GM23248 (cell line): Measurements from ENCODE around the gene TP53I13. TPM values are rescaled to one million over a fixed set of nuclear protein-coding genes. Genes with fewer than 3 reads are reported as not detected.
A peak's percentile ranks its signal among the peaks of the same experiment; 100 is the strongest.

Experiments used
- DNase-seq: peaks from one replicate; pipeline ENCODE4 v3.0.0-alpha.2; 2015
- H2AFZ ChIP-seq: fragments of 200-600 bp; sonication (generic); 2 replicates; pipeline ENCODE4 v1.6.1; 2016; ENCODE audit warnings: antibody characterized with exemption
- H3F3A ChIP-seq: fragments of 200-600 bp; sonication (generic); 2 replicates; pipeline ENCODE4 v1.6.1; 2016; ENCODE audit warnings: mild to moderate bottlenecking, antibody characterized with exemption, mixed run types; ENCODE audit not compliant: insufficient read depth
- H3K27ac ChIP-seq: fragments of 200-600 bp; sonication (generic); 2 replicates; pipeline ENCODE4 v1.5.1; 2016; ENCODE audit warnings: mild to moderate bottlenecking
- H3K27me3 ChIP-seq: fragments of 200-600 bp; sonication (generic); replicated peaks from 2 replicates; pipeline ENCODE4 v1.6.1; 2016; ENCODE audit warnings: mild to moderate bottlenecking; ENCODE audit not compliant: insufficient read depth
- H3K36me3 ChIP-seq: fragments of 200-600 bp; sonication (generic); 2 replicates; pipeline ENCODE4 v1.6.1; 2016; ENCODE audit warnings: low read depth, mild to moderate bottlenecking
- H3K4me1 ChIP-seq: fragments of 200-600 bp; sonication (generic); 2 replicates; pipeline ENCODE4 v1.6.1; 2016; ENCODE audit warnings: mild to moderate bottlenecking; ENCODE audit not compliant: insufficient read depth
- H3K4me2 ChIP-seq: fragments of 200-600 bp; sonication (generic); one replicate; pipeline ENCODE4 v1.6.1; 2016; ENCODE audit warnings: mild to moderate bottlenecking; ENCODE audit not compliant: unreplicated experiment
- H3K4me3 ChIP-seq: fragments of 200-600 bp; sonication (generic); 2 replicates; pipeline ENCODE4 v1.5.1; 2016; ENCODE audit warnings: mild to moderate bottlenecking
- H3K79me2 ChIP-seq: fragments of 200-600 bp; sonication (generic); 2 replicates; pipeline ENCODE4 v1.6.1; 2016; ENCODE audit warnings: mild to moderate bottlenecking; ENCODE audit not compliant: insufficient read depth
- H3K9ac ChIP-seq: fragments of 200-600 bp; sonication (generic); 2 replicates; pipeline ENCODE4 v1.6.1; 2016; ENCODE audit warnings: mild to moderate bottlenecking
- H3K9me2 ChIP-seq: fragments of 200-600 bp; sonication (generic); 2 replicates; pipeline ENCODE4 v1.6.1; 2016; ENCODE audit warnings: mixed run types, mild to moderate bottlenecking, moderate library complexity; ENCODE audit not compliant: insufficient read depth
- H3K9me3 ChIP-seq: fragments of 200-600 bp; sonication (generic); one replicate; pipeline ENCODE4 v1.6.1; 2017; ENCODE audit warnings: low read depth
- H4K20me1 ChIP-seq: fragments of 200-600 bp; sonication (generic); 2 replicates; pipeline ENCODE4 v1.6.0; 2016; ENCODE audit not compliant: insufficient read depth
- EZH2 ChIP-seq: fragments of 200-600 bp; sonication (generic); IDR thresholded peaks from 2 replicates; pipeline ENCODE4 v1.6.1; 2018; ENCODE audit warnings: antibody characterized with exemption, mild to moderate bottlenecking; ENCODE audit not compliant: insufficient read depth, poor library complexity, severe bottlenecking
- EZH2phosphoT487 ChIP-seq: fragments of 200-600 bp; sonication (generic); IDR thresholded peaks from 2 replicates; pipeline ENCODE4 v1.6.1; 2018; ENCODE audit warnings: antibody characterized with exemption, moderate library complexity, mild to moderate bottlenecking, low read depth; ENCODE audit not compliant: insufficient read depth
- WGBS, 2 experiments: methylation state at CpG; one replicate each; pipeline ENCODE4 v1.1.6; 2015 to 2017; ENCODE audit warnings: low lambda C conversion rate in 2 of 2, low coverage in 1 of 2; ENCODE audit errors: missing lambda C conversion rate in 2 of 2; 5-methylcytosine and 5-hydroxymethylcytosine counted together
- in situ Hi-C: fragments of 300-500 bp; cut with MboI; formaldehyde crosslinking; loops from 2 replicates; pipeline ENCODE4 v1.15.0; 2020
- polyA plus RNA-seq: library from polyadenylated mRNA; unstranded; fragments of >200 nt; fragmentation: Nextera tagmentation; extraction: Ambion mirVana; gene quantifications from 2 replicates; pipeline ENCODE4 v1.2.1, GENCODE V29; 2016
- total RNA-seq: library from RNA; depleted of rRNA; stranded (reverse); fragments of >200 nt; shearing (Covaris generic); gene quantifications from 2 replicates; pipeline ENCODE4 v1.2.3, GENCODE V29; 2014; rRNA removed

TP53I13 gene
- total RNA-seq, result 63.7 and 67.2 TPM in 2 replicates
- polyA plus RNA-seq, result 37.3 and 40.6 TPM in 2 replicates

GRCh38 chr17:29568331-29569244 lies at the start of gene TP53I13:
TP53I13 (plus strand) TSS chr17:29568701; CDS start chr17:29568759, 58 bp downstream.
- Histone ChIP-seq H3K36me3 (no peaks in the 10 kb centered on the region; the same call in 1 of the 2 replicates), H3K27ac (peak within 1 kb of the TSS; percentile 54), H3K79me2 (no peaks in the 10 kb centered on the region), H3K9me3 (no peaks in the 10 kb centered on the region), H3K4me1 (peaks cover 8% of the 10 kb centered on the region; the same call in 1 of the 2 replicates), H3K4me3 (peak within 1 kb of the TSS; percentile 91), H3K27me3 (no peaks in the 10 kb centered on the region), H3K9me2 (no peaks in the 10 kb centered on the region), H2AFZ (peak within 1 kb of the TSS; percentile 90), H3F3A (peaks cover 5% of the 10 kb centered on the region; the same call in 1 of the 2 replicates), H3K4me2 (peak within 1 kb of the TSS; percentile 92), H3K9ac (peak within 1 kb of the TSS; percentile 67), H4K20me1 (no peaks in the 10 kb centered on the region)
- DNase-seq, result peak; percentile 78
- in situ Hi-C loops, result loop anchor here (25.0 kb wide), 1 partner anchor 106 kb away; no protein-coding TSS in a partner anchor
- TF ChIP-seq EZH2, result no peak
- no peak for TF ChIP-seq EZH2phosphoT487
- WGBS, 2 experiments, result 2 to 4% methylated on average over 43 to 46 of the region's 85 CpGs

GRCh38 chr17:29524692-29525091 lies 43.8 kb upstream of the TP53I13 start:
- peaks cover 43% of the 10 kb centered on the region for H3K36me3 ChIP-seq
- H3K4me2 ChIP-seq, result no peak overlapping the region
- H4K20me1 ChIP-seq, result no peaks in the 10 kb centered on the region
- no peaks in the 10 kb centered on the region for H3K4me1 ChIP-seq
- no peaks in the 10 kb centered on the region for H3K27me3 ChIP-seq
- in situ Hi-C loops, result loop anchor here (25.0 kb wide), 1 partner anchor 162 kb away; no protein-coding TSS in a partner anchor
- no peaks in the 10 kb centered on the region for H3K9me2 ChIP-seq
- DNase-seq, result no peak
- H3K9me3 ChIP-seq, result no peaks in the 10 kb centered on the region
- TF ChIP-seq EZH2, result no peak
- TF ChIP-seq EZH2phosphoT487, result no peak
- H3K27ac ChIP-seq, result no peak overlapping the region
- no peak overlapping the region for H3K4me3 ChIP-seq
- H3K79me2 ChIP-seq, result peaks cover 28% of the 10 kb centered on the region
- no peak overlapping the region for H2AFZ ChIP-seq
- WGBS, 2 experiments, result 83 to 84% methylated on average over 3 of the region's 3 CpGs
- H3K9ac ChIP-seq, result no peak overlapping the region
- peaks cover 9% of the 10 kb centered on the region; the same call in 1 of the 2 replicates for H3F3A ChIP-seq

GRCh38 chr17:29526322-29526721 lies 42.2 kb upstream of the TP53I13 start:
- Histone ChIP-seq H3K79me2 (peaks cover 28% of the 10 kb centered on the region), H3K27me3 (no peaks in the 10 kb centered on the region), H3K9ac (no peak overlapping the region), H3K4me1 (no peaks in the 10 kb centered on the region), H3F3A (peaks cover 9% of the 10 kb centered on the region; the same call in 1 of the 2 replicates), H3K9me2 (no peaks in the 10 kb centered on the region), H3K4me2 (no peak overlapping the region), H3K27ac (no peak overlapping the region), H3K4me3 (no peak overlapping the region), H4K20me1 (no peaks in the 10 kb centered on the region), H2AFZ (no peak overlapping the region), H3K36me3 (peaks cover 39% of the 10 kb centered on the region), H3K9me3 (no peaks in the 10 kb centered on the region)
- in situ Hi-C loops, result loop anchor here (25.0 kb wide), 1 partner anchor 164 kb away; no protein-coding TSS in a partner anchor
- no peak for TF ChIP-seq EZH2
- TF ChIP-seq EZH2phosphoT487, result no peak
- WGBS, 2 experiments, result 80 to 90% methylated on average over 3 of the region's 3 CpGs
- DNase-seq, result peak; percentile 4

GRCh38 chr17:29533976-29534375 lies 34.5 kb upstream of the TP53I13 start:
- in situ Hi-C loops, result loop anchor here (25.0 kb wide), 1 partner anchor 172 kb away; no protein-coding TSS in a partner anchor
- Histone ChIP-seq H3K4me3 (no peak overlapping the region), H3K4me1 (no peaks in the 10 kb centered on the region), H3K27me3 (no peaks in the 10 kb centered on the region), H3K36me3 (peaks cover 46% of the 10 kb centered on the region), H3K9ac (no peak overlapping the region), H2AFZ (no peak overlapping the region), H4K20me1 (no peaks in the 10 kb centered on the region), H3K9me3 (no peaks in the 10 kb centered on the region), H3K79me2 (0 out of 2 replicates have a peak, but pooled peaks cover 11% of the 10 kb centered on the region), H3K4me2 (no peak overlapping the region), H3F3A (peaks cover 12% of the 10 kb centered on the region; the same call in 1 of the 2 replicates), H3K27ac (no peak overlapping the region), H3K9me2 (no peaks in the 10 kb centered on the region)
- 84 to 88% methylated on average over 8 of the region's 8 CpGs for WGBS, 2 experiments
- DNase-seq, result no peak
- TF ChIP-seq EZH2 (no peak), EZH2phosphoT487 (no peak)
